KOPT-K1 (cell line): ENCODE measurements around the gene KIF16B.

Source experiments
- H3K27ac ChIP-seq: fragments of 200-600 bp; sonication (generic); 2 replicates; pipeline ENCODE4 v1.5.1; 2016; ENCODE audit warnings: antibody characterized with exemption, mild to moderate bottlenecking, low read depth, low read length; ENCODE audit not compliant: poor library complexity, severe bottlenecking
- H3K36me3 ChIP-seq: fragments of 200-600 bp; sonication (generic); 2 replicates; pipeline ENCODE4 v1.5.1; 2017; ENCODE audit warnings: antibody characterized with exemption, mild to moderate bottlenecking, low read length, moderate library complexity; ENCODE audit not compliant: insufficient read depth
- H3K9me3 ChIP-seq: fragments of 200-600 bp; sonication (generic); 2 replicates; pipeline ENCODE4 v1.5.1; 2017; ENCODE audit warnings: antibody characterized with exemption, low read length, mild to moderate bottlenecking; ENCODE audit not compliant: insufficient read depth, poor library complexity, severe bottlenecking

Gene KIF16B

GRCh38 chr20:16387666-16388065 is 185.6 kb downstream of the KIF16B start:
- Histone ChIP-seq H3K9me3 (no peaks in the 10 kb centered on the region), H3K36me3 (no peaks in the 10 kb centered on the region), H3K27ac (no peak overlapping the region)

GRCh38 chr20:16385891-16386290 is 187.4 kb downstream of the KIF16B start:
- no peaks in the 10 kb centered on the region for H3K9me3 ChIP-seq
- no peaks in the 10 kb centered on the region for H3K36me3 ChIP-seq
- no peak overlapping the region for H3K27ac ChIP-seq

- Histone ChIP-seq H3K9me3 (no peaks in the 10 kb centered on the region), H3K36me3 (no peaks in the 10 kb centered on the region), H3K27ac (no peak overlapping the region)
Observed at GRCh38 chr20:16385462-16385861, 187.8 kb downstream of the KIF16B start.

- no peak overlapping the region for H3K27ac ChIP-seq
Observed at GRCh38 chr20:16381444-16381843, 191.8 kb downstream of the KIF16B start.

GRCh38 chr20:16378712-16379370 is 194.4 kb downstream of the KIF16B start:
- H3K9me3 ChIP-seq, result no peaks in the 10 kb centered on the region

More at GRCh38 chr20:16381444-16381843, 191.8 kb downstream of the KIF16B start:
- no peaks in the 10 kb centered on the region for H3K36me3 ChIP-seq
- H3K9me3 ChIP-seq, result no peaks in the 10 kb centered on the region

GRCh38 chr20:16378122-16378521 is 195.1 kb downstream of the KIF16B start:
- Histone ChIP-seq H3K27ac (no peak overlapping the region), H3K36me3 (no peaks in the 10 kb centered on the region), H3K9me3 (no peaks in the 10 kb centered on the region)

More at GRCh38 chr20:16378712-16379370, 194.4 kb downstream of the KIF16B start:
- H3K36me3 ChIP-seq, result no peaks in the 10 kb centered on the region
- H3K27ac ChIP-seq, result no peak overlapping the region

GRCh38 chr20:16369441-16369840 is 203.8 kb downstream of the KIF16B start:
- Histone ChIP-seq H3K27ac (no peak overlapping the region), H3K9me3 (no peaks in the 10 kb centered on the region), H3K36me3 (no peaks in the 10 kb centered on the region)

- no peak overlapping the region for H3K27ac ChIP-seq
- no peaks in the 10 kb centered on the region for H3K36me3 ChIP-seq
- H3K9me3 ChIP-seq, result no peaks in the 10 kb centered on the region
Observed at GRCh38 chr20:16368645-16369292, 204.5 kb downstream of the KIF16B start.

- Histone ChIP-seq H3K9me3 (no peaks in the 10 kb centered on the region), H3K27ac (no peak overlapping the region), H3K36me3 (no peaks in the 10 kb centered on the region)
Observed at GRCh38 chr20:16367948-16368560, 205.2 kb downstream of the KIF16B start.

- H3K36me3 ChIP-seq, result no peaks in the 10 kb centered on the region
- H3K27ac ChIP-seq, result no peak overlapping the region
Observed at GRCh38 chr20:16366529-16366928, 206.7 kb downstream of the KIF16B start.

GRCh38 chr20:16364320-16364687 is 208.9 kb downstream of the KIF16B start:
- Histone ChIP-seq H3K36me3 (no peaks in the 10 kb centered on the region), H3K9me3 (no peaks in the 10 kb centered on the region), H3K27ac (no peak overlapping the region)

More at GRCh38 chr20:16366529-16366928, 206.7 kb downstream of the KIF16B start:
- no peaks in the 10 kb centered on the region for H3K9me3 ChIP-seq

- no peak overlapping the region for H3K27ac ChIP-seq
- H3K9me3 ChIP-seq, result no peaks in the 10 kb centered on the region
- no peaks in the 10 kb centered on the region for H3K36me3 ChIP-seq
Observed at GRCh38 chr20:16363506-16364319, 209.5 kb downstream of the KIF16B start.

GRCh38 chr20:16362642-16363041 is 210.6 kb downstream of the KIF16B start:
- Histone ChIP-seq H3K36me3 (no peaks in the 10 kb centered on the region), H3K27ac (no peak overlapping the region)

GRCh38 chr20:16360668-16361067 is 212.6 kb downstream of the KIF16B start:
- Histone ChIP-seq H3K27ac (no peak overlapping the region), H3K36me3 (no peaks in the 10 kb centered on the region), H3K9me3 (no peaks in the 10 kb centered on the region)

More at GRCh38 chr20:16362642-16363041, 210.6 kb downstream of the KIF16B start:
- H3K9me3 ChIP-seq, result no peaks in the 10 kb centered on the region

- no peaks in the 10 kb centered on the region for H3K9me3 ChIP-seq
- H3K36me3 ChIP-seq, result no peaks in the 10 kb centered on the region
- H3K27ac ChIP-seq, result no peak overlapping the region
Observed at GRCh38 chr20:16353417-16353781, 219.8 kb downstream of the KIF16B start.
